ENCODE results near the gene CCNDBP1.
A peak's percentile ranks its signal among the peaks of the same experiment; 100 is the strongest.
"Not testable (repeated sequence)": the region's sequence is repeated elsewhere in the genome, so short reads cannot be mapped to it uniquely, and the experiment has no call there.

CCNDBP1 gene, protein sequence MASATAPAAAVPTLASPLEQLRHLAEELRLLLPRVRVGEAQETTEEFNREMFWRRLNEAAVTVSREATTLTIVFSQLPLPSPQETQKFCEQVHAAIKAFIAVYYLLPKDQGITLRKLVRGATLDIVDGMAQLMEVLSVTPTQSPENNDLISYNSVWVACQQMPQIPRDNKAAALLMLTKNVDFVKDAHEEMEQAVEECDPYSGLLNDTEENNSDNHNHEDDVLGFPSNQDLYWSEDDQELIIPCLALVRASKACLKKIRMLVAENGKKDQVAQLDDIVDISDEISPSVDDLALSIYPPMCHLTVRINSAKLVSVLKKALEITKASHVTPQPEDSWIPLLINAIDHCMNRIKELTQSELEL

DNA sequence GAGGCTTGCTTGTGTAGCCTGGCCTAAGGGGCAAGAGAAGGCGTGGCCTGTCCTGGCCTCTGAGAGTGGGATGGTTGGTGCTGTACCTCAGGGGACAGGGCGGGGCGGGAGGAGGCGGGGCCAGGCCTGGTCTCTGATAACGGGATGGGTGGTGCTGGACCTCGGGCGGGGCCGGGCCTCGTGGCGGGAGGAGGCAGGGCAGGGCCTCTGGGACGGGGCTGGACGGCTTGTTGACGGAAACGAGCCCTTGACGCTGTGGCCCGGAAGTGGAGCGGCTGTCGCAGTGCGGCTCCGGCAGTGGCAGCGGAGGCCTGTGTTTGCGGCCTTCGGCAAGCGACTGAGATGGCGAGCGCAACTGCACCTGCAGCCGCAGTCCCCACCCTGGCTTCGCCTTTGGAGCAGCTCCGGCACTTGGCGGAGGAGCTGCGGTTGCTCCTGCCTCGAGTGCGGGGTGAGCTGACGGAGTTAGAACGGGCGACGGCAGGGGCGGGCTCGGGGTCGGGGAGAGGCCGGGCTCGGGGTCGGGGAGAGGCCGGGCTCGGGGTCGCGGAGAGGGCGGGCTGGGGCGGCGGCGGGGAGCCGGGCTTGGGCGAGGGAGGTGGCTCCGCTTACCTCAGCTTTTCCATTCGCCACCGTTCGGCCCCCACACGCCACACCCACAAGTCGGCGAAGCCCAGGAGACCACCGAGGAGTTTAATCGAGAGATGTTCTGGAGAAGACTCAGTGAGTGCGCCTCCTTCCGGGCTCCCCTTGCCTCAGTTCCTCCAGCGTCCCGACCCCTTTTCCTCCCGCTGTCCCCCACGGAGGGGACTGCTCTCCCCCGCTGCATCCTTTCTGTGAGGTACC is at the start of gene CCNDBP1:
CCNDBP1 (plus strand) TSS at position 247 of the 846 bp plus-strand sequence; CDS start at position 343, 96 bp downstream.
- peak; percentile 81 for DNase-seq (ENCODE audit: low read depth)

DNA sequence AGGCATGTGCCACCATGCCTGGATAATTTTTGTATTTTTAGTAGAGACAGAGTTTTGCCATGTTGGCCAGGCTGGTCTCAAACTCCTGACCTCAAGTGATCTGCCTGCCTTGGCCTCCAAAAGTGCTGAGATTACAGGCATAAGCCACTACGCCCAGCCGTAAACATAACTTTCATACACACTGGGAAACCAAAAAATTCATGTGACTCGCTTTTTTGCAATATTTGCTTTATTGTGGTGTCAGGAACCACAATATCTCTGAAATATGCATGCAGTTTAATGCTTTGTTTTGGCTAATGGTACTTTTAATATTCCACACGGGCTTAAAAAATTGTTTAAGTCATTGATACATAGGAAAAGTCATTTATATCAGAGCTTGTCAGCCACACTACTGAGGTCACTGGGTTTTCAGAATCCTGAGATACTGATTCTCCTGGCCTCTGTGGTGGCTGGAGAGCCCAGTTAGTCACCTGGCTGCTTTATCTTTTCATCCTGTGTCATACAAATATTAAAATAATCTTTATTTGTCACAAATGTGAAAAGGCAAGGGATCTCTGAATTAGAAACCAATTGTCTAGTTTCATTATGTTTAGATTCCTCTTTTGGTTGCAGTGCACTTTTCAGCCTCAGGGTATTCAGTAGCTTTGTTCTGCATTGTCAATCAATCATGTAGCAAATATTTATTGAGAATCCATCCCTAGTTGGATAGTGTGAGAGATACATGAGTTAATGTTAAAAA is 41.8 kb upstream of the CCNDBP1 start:
- DNase-seq (ENCODE audit: low read depth), result peak; percentile 15

DNA sequence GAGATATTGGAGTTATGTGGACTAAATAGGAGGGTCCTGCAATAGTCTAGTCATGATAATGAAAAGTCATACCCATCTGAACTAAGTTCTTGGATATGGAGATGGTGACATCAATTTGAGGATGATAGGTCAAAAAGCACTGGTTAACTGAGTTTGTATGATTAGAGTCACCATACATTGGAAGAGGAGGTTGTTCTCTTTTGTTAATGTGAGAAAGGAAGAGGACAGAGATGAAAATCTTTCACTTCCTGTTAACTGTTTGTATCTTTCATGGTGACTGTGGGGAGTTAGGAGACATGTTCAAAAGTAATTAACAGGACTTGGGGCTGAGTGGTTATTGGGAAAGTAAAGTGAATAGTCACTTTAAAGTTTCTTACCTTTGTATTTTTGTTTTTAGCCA is 40.7 kb upstream of the CCNDBP1 start:
- DNase-seq (ENCODE audit: low read depth), result no peak

DNA sequence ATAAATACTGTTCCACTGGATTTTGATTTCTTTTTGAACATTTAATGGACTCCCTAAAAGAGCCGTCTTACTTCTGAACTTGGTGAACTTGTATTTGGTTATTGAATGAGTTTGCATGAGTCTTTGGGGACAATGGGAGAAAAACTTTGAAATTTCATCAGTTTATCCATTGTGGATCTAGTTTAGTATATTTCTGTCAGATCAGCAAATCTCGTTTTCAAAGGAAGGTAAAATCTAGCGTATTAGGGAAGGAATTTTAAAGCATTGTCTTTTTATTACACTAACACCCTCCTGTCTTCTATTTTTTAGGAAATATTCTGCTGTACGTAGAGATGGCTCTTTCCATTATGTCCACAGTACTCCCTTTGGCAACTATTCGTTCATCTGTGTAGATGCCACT is 39.0 kb upstream of the CCNDBP1 start:
- no peak for DNase-seq (ENCODE audit: low read depth)

DNA sequence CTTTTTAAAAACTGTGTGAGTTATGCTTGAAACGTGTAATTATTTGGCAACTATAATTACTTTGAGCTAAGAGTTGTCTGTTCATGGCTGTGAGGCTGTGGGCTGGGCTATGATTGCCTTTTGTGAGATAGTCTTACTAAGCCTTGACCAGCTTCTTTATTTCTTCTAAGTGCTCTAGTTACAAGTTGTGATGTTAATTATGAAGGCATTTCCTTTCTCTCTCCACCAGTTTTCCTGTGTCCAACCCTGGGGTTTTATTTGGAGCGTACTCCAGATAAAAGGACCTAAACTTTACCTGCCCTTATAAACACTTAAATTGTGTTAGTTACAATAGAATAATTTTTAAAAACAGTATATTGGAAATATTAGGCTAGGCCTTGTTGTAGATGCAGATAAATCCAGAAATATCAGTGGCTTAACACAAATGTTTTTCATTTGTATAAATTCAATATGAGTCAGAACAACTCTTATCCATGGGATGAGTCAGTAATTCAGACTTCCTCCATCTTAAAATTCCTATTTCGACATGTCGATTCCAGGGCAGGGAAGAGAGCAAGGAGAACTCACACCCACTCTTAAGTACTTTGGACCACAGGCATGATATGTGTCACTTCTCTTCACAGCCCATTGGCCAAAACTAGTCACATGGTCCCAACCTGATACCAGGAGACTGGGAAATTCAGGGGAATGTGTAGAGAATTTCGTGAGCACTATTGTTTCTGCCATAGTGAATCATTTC is 34.8 kb upstream of the CCNDBP1 start:
- DNase-seq (ENCODE audit: low read depth), result peak; percentile 100

DNA sequence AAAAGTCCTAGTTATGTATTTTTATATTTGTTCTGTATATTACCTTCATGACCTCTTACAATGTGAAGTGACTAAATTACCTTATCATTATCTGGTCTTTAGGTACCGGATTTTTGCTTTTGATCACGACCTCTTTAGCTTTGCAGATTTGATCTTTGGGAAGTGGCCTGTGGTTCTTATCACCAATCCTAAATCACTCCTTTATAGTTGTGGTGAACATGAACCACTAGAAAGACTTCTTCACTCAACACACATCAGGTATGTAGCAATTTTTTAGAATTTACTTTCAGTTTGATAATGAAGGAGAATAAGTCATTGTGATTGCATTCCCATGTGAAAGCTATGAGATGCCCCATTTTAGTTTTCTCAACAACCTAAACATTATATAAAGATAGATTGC is 33.5 kb upstream of the CCNDBP1 start:
- DNase-seq (ENCODE audit: low read depth), result no peak

GRCh38 chr15:43153269-43153668 is 31.9 kb upstream of the CCNDBP1 start:
- DNase-seq (ENCODE audit: low read depth), result peak; percentile 9

DNA sequence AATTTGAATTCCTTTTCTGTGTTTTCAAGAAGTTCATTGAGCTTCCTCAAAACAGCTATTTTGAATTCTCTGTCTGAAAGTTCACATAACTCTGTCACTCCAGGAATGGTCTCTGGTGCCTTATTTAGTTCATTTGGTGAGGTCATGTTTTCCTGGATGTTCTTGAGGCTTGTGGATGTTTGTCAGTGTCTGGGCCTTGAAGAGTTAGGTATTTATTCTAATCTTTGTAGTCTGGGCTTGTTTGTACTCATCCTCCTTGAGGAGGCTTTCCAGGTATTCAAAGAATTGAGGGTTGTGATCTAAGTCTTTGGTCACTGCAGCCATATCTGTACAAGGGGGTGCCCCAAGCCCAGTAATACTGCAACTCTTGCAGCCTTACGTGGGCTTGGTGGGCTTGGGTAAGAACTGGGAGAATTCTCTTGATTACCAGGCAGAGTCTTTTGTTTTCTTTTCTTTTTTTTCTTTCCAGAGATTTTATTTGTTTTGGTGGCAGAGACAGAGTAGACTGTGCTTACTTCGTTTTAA is 19.3 kb upstream of the CCNDBP1 start:
- DNase-seq (ENCODE audit: low read depth), result peak; percentile 59

- not testable (repeated sequence) for DNase-seq (ENCODE audit: low read depth)
Measured at GRCh38 chr15:43167261-43167660, 17.9 kb upstream of the CCNDBP1 start.

- peak; percentile 71 for DNase-seq (ENCODE audit: low read depth)
Measured at GRCh38 chr15:43168192-43169107, 16.8 kb upstream of the CCNDBP1 start.

DNA sequence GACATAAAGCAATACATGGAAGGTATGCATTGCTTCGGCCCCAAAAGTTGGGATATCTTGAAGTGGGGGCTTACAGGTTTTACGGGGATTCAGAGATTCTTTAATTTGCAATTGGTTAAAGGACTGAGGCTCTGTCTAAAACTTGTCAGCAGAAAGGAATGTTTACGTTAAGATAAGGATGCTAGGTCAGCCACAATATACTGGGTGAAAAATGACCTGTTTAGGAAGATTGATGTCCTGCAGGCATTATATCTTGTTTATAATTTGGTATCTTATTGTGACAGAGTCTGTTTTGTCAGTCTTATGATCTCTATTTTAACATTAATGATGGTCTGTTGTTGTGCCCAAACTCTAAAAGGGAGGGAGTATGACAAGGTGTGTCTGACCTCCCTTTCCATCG is 15.3 kb upstream of the CCNDBP1 start:
- no peak for DNase-seq (ENCODE audit: low read depth)

- not testable (repeated sequence) for DNase-seq (ENCODE audit: low read depth)
Measured at GRCh38 chr15:43175656-43176309, 9.4 kb upstream of the CCNDBP1 start.

DNA sequence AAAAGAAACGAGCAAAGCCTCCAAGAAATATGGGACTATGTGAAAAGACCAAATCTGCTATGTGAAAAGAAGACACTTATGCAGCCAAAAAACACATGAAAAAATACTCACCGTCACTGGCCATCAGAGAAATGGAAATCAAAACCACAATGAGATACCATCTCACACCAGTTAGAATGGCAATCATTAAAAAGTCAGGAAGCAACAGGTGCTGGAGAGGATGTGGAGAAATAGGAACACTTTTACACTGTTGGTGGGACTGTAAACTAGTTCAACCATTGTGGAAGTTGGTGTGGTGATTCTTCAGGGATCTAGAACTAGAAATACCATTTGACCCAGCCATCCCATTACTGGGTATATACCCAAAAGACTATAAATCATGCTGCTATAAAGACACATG is 8.1 kb upstream of the CCNDBP1 start:
- DNase-seq (ENCODE audit: low read depth), result not testable (repeated sequence)

DNA sequence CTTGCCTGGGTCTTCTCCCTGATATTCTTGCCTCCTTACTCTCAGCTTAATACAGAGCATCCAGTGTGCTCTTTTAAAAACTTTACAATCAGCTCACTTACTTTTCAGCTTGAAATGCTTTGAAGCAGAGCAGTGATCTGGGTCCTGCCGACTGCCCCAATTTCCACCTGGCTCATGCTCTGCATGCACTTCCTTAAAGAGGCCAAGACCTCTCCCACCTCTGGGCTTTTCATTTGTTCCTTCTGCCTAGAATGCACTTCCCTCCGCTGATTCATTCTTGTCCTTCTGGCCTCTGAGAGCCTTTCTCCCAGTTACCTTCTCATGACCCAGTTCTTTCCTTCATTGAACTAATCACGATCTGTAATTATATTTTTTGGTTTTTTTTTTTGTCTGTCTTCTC is 1.9 kb upstream of the CCNDBP1 start:
- no peak for DNase-seq (ENCODE audit: low read depth)

DNA sequence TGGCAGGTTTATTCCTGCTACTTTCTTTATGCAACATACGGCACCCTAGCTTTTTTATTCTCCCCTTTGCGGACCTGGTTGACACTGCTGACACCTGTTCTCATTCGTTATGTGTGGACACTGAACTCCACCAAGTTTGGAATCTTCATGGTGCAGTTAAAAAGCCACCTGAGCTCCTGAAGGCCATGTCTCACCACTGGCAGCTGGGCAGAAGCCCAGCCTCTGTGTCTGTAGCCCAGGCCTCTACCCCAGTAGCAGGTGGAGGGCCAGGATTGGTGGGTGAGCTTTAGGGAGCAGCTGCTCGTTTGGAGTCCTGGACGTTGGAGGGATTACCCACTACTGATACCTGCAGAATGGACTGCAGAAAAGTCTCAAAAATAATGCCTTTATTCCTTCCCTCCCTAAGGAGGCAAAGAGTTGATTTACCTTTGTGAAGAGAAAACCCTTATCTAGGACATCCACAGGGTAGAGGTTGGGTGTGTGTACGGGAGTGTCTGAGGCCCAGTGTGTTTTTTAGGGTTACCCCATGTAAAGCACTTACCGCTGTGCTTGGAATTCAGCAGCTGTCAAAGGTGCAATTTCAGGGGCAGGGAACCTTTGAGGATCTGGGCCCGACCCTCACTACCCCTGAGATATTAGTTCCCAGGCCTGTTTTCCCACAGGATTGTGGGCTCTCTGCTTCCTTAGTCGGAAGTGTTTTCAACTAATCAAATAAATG is 637 bp upstream of the CCNDBP1 start:
- no peak for DNase-seq (ENCODE audit: low read depth)

- DNase-seq (ENCODE audit: low read depth), result no peak
Measured at GRCh38 chr15:43186003-43186353, 775 bp downstream of the CCNDBP1 start.

- DNase-seq (ENCODE audit: low read depth), result peak; percentile 74
Measured at GRCh38 chr15:43187544-43188155, 2.4 kb downstream of the CCNDBP1 start.

GRCh38 chr15:43189296-43189695 is 4.1 kb downstream of the CCNDBP1 start:
- no peak for DNase-seq (ENCODE audit: low read depth)

- DNase-seq (ENCODE audit: low read depth), result peak; percentile 54
Measured at GRCh38 chr15:43190178-43190577, 5.0 kb downstream of the CCNDBP1 start.

All from iris pigment epithelial cell (primary cell).